Measurements from ENCODE around the gene TARDBP.

DNA sequence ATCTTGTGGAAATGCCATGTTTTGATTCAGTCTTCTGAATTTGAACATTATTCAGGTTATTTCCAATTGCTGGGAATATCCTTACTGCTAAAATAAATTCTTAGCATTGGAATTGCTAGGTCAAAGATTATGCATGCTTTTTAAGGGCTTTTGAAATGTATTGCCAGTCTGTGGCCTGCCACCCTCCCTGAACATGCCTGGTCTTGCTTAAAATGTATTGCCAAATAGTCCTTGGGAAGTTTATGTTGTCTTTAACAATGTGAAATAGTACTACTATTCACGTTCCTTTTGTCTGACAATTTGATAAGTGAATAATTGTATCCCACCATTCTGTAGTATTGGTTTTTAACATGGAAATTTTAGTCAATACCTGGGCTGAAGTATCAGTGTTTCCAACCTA lies 13.6 kb downstream of the TARDBP start:
- TF ChIP-seq, protein P1, sequence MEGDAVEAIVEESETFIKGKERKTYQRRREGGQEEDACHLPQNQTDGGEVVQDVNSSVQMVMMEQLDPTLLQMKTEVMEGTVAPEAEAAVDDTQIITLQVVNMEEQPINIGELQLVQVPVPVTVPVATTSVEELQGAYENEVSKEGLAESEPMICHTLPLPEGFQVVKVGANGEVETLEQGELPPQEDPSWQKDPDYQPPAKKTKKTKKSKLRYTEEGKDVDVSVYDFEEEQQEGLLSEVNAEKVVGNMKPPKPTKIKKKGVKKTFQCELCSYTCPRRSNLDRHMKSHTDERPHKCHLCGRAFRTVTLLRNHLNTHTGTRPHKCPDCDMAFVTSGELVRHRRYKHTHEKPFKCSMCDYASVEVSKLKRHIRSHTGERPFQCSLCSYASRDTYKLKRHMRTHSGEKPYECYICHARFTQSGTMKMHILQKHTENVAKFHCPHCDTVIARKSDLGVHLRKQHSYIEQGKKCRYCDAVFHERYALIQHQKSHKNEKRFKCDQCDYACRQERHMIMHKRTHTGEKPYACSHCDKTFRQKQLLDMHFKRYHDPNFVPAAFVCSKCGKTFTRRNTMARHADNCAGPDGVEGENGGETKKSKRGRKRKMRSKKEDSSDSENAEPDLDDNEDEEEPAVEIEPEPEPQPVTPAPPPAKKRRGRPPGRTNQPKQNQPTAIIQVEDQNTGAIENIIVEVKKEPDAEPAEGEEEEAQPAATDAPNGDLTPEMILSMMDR (conservative IDR thresholded peaks at IDR 0.05 in 1 of 2, IDR thresholded peaks at IDR 0.05 in 1 of 2; ENCODE audit: low read depth in 1 of 2, low read length in 2 of 2) = no peak
- TF ChIP-seq EZH2 (IDR thresholded peaks at IDR 0.05; ENCODE audit: low read length, missing control alignments) = no peak

Measured in fibroblast of lung (primary cell).